Activated T-helper 9 cell treated with anti-CD3 and anti-CD28 coated beads, Interleukin-2, amount 50 U/mL, for 16 hours (primary cell): ENCODE data around the gene RAB42.
"Not testable (repeated sequence)": the region's sequence is repeated elsewhere in the genome, so short reads cannot be mapped to it uniquely, and the experiment has no call there.

Source experiments
- DNase-seq: peaks from one replicate; pipeline ENCODE4 v3.0.0-alpha.2; 2020; ENCODE audit warnings: low read depth

Gene RAB42

GRCh38 chr1:28586585-28587391, 5.3 kb upstream of the RAB42 start:
- not testable (repeated sequence) for DNase-seq

GRCh38 chr1:28592321-28593071, 431 bp downstream of the RAB42 start:
- no peak for DNase-seq

- DNase-seq: not testable (repeated sequence)
Observed at GRCh38 chr1:28593988-28594356, 1.9 kb downstream of the RAB42 start.

- DNase-seq: not testable (repeated sequence)
Observed at GRCh38 chr1:28594686-28595411, 2.8 kb downstream of the RAB42 start.

- DNase-seq: no peak
Observed at GRCh38 chr1:28595412-28596191, 3.5 kb downstream of the RAB42 start.

GRCh38 chr1:28596276-28596675, 4.2 kb downstream of the RAB42 start:
- DNase-seq: not testable (repeated sequence)

GRCh38 chr1:28601696-28602095, 9.6 kb downstream of the RAB42 start:
- no peak for DNase-seq

GRCh38 chr1:28602536-28603439, 10.7 kb downstream of the RAB42 start:
- no peak for DNase-seq

GRCh38 chr1:28604411-28604810, 12.3 kb downstream of the RAB42 start:
- no peak for DNase-seq

GRCh38 chr1:28604962-28605361, 12.9 kb downstream of the RAB42 start:
- DNase-seq: no peak

GRCh38 chr1:28606771-28607170, 14.7 kb downstream of the RAB42 start:
- no peak for DNase-seq

- DNase-seq: no peak
Observed at GRCh38 chr1:28613175-28613574, 21.1 kb downstream of the RAB42 start.

GRCh38 chr1:28631713-28632112, 39.6 kb downstream of the RAB42 start:
- DNase-seq: no peak

GRCh38 chr1:28632560-28632959, 40.5 kb downstream of the RAB42 start:
- DNase-seq: no peak

GRCh38 chr1:28640766-28641165, 48.7 kb downstream of the RAB42 start:
- DNase-seq: no peak

- DNase-seq: peak; percentile 3
Observed at GRCh38 chr1:28642056-28642846, 50.2 kb downstream of the RAB42 start.

GRCh38 chr1:28642847-28643635, 51.0 kb downstream of the RAB42 start, which contains the start of gene TAF12:
Gene TAF12, minus strand, starts transcription at chr1:28643067. Its CDS starts 20,986 bp downstream, at chr1:28622081.
- peak; percentile 88 for DNase-seq

GRCh38 chr1:28644494-28644893, 52.4 kb downstream of the RAB42 start:
- DNase-seq: no peak
